ENCODE results near the gene PALLD.

DNA sequence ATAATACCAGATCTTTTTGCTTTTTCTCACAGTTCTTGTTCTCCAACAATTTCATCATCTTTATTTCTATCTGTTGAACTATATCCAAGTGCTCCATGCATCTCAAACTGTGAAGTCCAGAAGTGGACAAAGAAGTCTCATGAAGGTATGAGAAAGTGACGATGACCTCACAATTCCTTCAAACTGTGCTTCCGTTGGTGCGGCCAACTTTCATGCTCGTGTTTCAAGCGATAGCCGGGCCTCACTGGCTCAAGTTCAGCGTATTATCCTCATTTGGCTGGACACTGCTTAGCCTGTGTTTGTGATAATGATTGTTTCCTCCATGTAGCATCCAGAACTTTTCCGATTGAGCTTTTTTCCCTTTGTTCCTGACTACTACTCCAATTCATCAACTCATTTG is 143.1 kb downstream of the PALLD start:
- TF ChIP-seq, protein P1, sequence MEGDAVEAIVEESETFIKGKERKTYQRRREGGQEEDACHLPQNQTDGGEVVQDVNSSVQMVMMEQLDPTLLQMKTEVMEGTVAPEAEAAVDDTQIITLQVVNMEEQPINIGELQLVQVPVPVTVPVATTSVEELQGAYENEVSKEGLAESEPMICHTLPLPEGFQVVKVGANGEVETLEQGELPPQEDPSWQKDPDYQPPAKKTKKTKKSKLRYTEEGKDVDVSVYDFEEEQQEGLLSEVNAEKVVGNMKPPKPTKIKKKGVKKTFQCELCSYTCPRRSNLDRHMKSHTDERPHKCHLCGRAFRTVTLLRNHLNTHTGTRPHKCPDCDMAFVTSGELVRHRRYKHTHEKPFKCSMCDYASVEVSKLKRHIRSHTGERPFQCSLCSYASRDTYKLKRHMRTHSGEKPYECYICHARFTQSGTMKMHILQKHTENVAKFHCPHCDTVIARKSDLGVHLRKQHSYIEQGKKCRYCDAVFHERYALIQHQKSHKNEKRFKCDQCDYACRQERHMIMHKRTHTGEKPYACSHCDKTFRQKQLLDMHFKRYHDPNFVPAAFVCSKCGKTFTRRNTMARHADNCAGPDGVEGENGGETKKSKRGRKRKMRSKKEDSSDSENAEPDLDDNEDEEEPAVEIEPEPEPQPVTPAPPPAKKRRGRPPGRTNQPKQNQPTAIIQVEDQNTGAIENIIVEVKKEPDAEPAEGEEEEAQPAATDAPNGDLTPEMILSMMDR (IDR thresholded peaks at IDR 0.05) = no peak
- TF ChIP-seq POLR2A (IDR thresholded peaks at IDR 0.05) = no peak

All from esophagus squamous epithelium (tissue), 4 donors.